NCI-H1694 treated with DMSO at 0.1 percent for 48 hours (cell line): ENCODE data around the gene VIPR1.
"Not testable (repeated sequence)": the region's sequence is repeated elsewhere in the genome, so short reads cannot be mapped to it uniquely, and the experiment has no call there.

Experiments
- DNase-seq: peaks from one replicate; lab custom pipeline; 2025; lab: John Stamatoyannopoulos, UW

The VIPR1 gene

GRCh38 chr3:42578054-42578453, 75.6 kb downstream of the VIPR1 start:
- no peak for DNase-seq

GRCh38 chr3:42579346-42579745, 76.9 kb downstream of the VIPR1 start:
- not testable (repeated sequence) for DNase-seq

- no peak for DNase-seq
Observed at GRCh38 chr3:42581400-42581708, 78.9 kb downstream of the VIPR1 start.

GRCh38 chr3:42581709-42582473, 79.4 kb downstream of the VIPR1 start, which contains the start of gene SEC22C:
TSS of gene SEC22C (minus strand) at chr3:42581967. CDS start at chr3:42569046, 12,921 bp downstream.
- DNase-seq: peak; percentile 80

GRCh38 chr3:42582474-42583070, 80.1 kb downstream of the VIPR1 start:
- DNase-seq: no peak
